HFFc6 (cell line): Measurements from ENCODE around the gene TYMP. TPM values are rescaled to one million over a fixed set of nuclear protein-coding genes. Genes with fewer than 3 reads are reported as not detected.

Source experiments
- DNase-seq: peaks from one replicate; pipeline ENCODE4 v3.0.0-alpha.2; 2018
- H3K27ac Mint-ChIP-seq: 2 replicates; pipeline ENCODE4 v1.8.0; 2020; ENCODE audit warnings: mild to moderate bottlenecking, mixed read lengths
- H3K27me3 Mint-ChIP-seq: 2 replicates; pipeline ENCODE4 v1.8.0; 2021; ENCODE audit warnings: mild to moderate bottlenecking, moderate library complexity, mixed read lengths; ENCODE audit not compliant: insufficient read depth
- H3K36me3 Mint-ChIP-seq: 2 replicates; pipeline ENCODE4 v1.8.0; 2021; ENCODE audit warnings: low read depth, mixed read lengths
- H3K4me1 Mint-ChIP-seq: 2 replicates; pipeline ENCODE4 v1.8.0; 2020; ENCODE audit warnings: low read depth, mixed read lengths
- H3K4me3 Mint-ChIP-seq: 2 replicates; pipeline ENCODE4 v1.8.0; 2020; ENCODE audit warnings: mild to moderate bottlenecking, moderate library complexity, mixed read lengths
- H3K9me3 Mint-ChIP-seq: 2 replicates; pipeline ENCODE4 v1.8.0; 2020; ENCODE audit warnings: mild to moderate bottlenecking, mixed read lengths
- total RNA-seq, 6 experiments: library from RNA; stranded (reverse); fragmentation: NEBNext Ultra II Directional; extraction: Animal tissue kit (Norgen Biotek cat#: 25700); gene quantifications; 2 replicates in 1 of 6; 3 replicates in 5 of 6; pipeline ENCODE4 v1.2.3, GENCODE V29; 2021
- TF ChIP-seq, protein P1 (sequence below): fragments of 200-600 bp; sonication (generic); IDR thresholded peaks from 2 replicates; pipeline ENCODE4 v1.5.0; 2021; ENCODE audit warnings: antibody characterized with exemption, mild to moderate bottlenecking

TYMP gene
- total RNA-seq, 6 experiments from 2014 or later: 0.95 to 2.1 (median 1.3) TPM

DNA sequence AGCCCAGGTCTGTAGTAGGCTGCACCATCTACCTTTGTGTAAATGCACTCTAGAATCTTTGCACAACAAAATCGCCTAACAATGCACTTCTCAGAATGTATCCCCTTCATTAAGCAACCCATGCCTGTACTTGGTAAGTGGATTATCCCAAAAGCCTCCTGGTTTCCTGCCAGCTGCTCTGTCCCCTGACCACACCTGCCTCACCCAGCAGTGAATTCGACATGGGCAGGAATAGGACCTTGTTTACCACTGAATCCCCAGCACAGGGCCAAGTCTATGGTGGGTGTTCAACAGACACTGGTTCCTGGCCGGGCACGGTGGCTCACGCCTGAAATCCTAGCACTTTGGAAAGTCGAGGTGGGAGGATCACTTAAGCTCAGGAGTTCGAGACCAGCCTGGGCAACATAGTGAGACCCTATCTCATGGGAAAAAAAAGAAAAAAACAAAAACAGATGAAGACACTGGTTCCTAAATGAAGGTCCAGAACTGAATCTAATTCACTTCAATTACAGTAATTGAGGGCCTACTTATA lies 38.0 kb upstream of the TYMP start:
- Mint-ChIP-seq H3K4me3 (no peak overlapping the region), H3K27ac (no peak overlapping the region), H3K9me3 (no peaks in the 10 kb centered on the region), H3K4me1 (peaks cover 9% of the 10 kb centered on the region), H3K27me3 (peaks cover 11% of the 10 kb centered on the region), H3K36me3 (no peaks in the 10 kb centered on the region)
- no peak for DNase-seq
- TF ChIP-seq, protein P1, sequence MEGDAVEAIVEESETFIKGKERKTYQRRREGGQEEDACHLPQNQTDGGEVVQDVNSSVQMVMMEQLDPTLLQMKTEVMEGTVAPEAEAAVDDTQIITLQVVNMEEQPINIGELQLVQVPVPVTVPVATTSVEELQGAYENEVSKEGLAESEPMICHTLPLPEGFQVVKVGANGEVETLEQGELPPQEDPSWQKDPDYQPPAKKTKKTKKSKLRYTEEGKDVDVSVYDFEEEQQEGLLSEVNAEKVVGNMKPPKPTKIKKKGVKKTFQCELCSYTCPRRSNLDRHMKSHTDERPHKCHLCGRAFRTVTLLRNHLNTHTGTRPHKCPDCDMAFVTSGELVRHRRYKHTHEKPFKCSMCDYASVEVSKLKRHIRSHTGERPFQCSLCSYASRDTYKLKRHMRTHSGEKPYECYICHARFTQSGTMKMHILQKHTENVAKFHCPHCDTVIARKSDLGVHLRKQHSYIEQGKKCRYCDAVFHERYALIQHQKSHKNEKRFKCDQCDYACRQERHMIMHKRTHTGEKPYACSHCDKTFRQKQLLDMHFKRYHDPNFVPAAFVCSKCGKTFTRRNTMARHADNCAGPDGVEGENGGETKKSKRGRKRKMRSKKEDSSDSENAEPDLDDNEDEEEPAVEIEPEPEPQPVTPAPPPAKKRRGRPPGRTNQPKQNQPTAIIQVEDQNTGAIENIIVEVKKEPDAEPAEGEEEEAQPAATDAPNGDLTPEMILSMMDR: no peak

- Mint-ChIP-seq H3K4me1 (peaks cover 9% of the 10 kb centered on the region), H3K27me3 (peaks cover 21% of the 10 kb centered on the region), H3K36me3 (no peaks in the 10 kb centered on the region), H3K9me3 (no peaks in the 10 kb centered on the region), H3K4me3 (no peak overlapping the region), H3K27ac (no peak overlapping the region)
- DNase-seq: no peak
- TF ChIP-seq, protein P1: no peak
Measured at GRCh38 chr22:50564289-50564688, 34.5 kb upstream of the TYMP start.

DNA sequence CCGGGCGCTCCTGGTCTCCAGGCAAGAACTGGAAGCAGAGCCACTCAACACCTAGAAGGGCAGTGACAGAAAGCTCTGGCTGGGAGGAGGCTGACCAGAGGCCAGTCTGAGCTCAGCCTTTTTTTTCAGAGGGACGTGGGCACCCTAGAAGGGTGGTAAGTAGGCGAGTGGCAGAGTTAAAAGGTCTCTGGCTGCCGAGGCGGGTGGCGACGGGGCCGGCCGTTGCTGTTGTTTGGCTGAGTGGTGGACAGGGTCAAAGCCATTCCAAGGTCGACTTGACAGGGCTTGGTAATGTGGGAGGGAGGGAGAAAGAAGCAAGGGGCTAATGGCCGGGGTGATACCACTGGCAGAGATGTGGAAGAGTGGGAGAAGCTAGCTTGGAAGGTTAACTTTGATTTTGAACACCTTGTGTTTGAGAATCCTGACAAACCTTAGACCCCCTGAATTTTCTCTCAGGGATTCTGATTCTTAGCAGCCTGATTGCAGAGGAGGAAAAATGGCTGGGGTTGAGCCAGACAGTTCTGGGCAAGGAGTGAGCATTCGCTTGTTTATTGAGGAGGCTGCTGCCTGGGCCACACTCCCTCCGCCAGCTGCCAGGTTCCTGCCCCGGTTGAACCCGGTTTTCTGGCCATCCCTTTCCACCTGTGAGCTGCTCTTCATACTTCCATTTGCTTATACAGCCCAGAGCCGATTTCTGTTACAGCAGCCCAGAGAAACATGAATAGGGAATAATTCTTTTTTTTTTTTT lies 33.8 kb upstream of the TYMP start:
- H3K9me3 Mint-ChIP-seq: no peaks in the 10 kb centered on the region
- H3K36me3 Mint-ChIP-seq: no peaks in the 10 kb centered on the region
- H3K27ac Mint-ChIP-seq: no peak overlapping the region
- H3K4me1 Mint-ChIP-seq: peaks cover 9% of the 10 kb centered on the region
- TF ChIP-seq, protein P1: no peak
- H3K27me3 Mint-ChIP-seq: peaks cover 21% of the 10 kb centered on the region
- H3K4me3 Mint-ChIP-seq: peak overlapping the region; percentile 88
- DNase-seq: no peak

- H3K4me3 Mint-ChIP-seq: peak within 1 kb of the TSS; percentile 88
- H3K4me1 Mint-ChIP-seq: peaks cover 9% of the 10 kb centered on the region
- no peaks in the 10 kb centered on the region for H3K36me3 Mint-ChIP-seq
- H3K9me3 Mint-ChIP-seq: no peaks in the 10 kb centered on the region
- DNase-seq: peak; percentile 77
- peaks cover 21% of the 10 kb centered on the region for H3K27me3 Mint-ChIP-seq
- no peak within 1 kb of the TSS for H3K27ac Mint-ChIP-seq
- TF ChIP-seq, protein P1: peak; percentile 94
Measured at GRCh38 chr22:50562523-50563412, 33.0 kb upstream of the TYMP start, which contains the start of gene SYCE3. SYCE3 (minus strand) TSS chr22:50562919; CDS start chr22:50556405, 6,514 bp downstream.

- Mint-ChIP-seq H3K9me3 (no peaks in the 10 kb centered on the region), H3K27me3 (peaks cover 21% of the 10 kb centered on the region), H3K27ac (no peak overlapping the region), H3K4me1 (peaks cover 9% of the 10 kb centered on the region), H3K36me3 (no peaks in the 10 kb centered on the region), H3K4me3 (no peak overlapping the region)
- TF ChIP-seq, protein P1: no peak
- no peak for DNase-seq
Measured at GRCh38 chr22:50561401-50562358, 31.9 kb upstream of the TYMP start.
